ENCODE results near the gene TNFRSF14.

Gene TNFRSF14

DNA sequence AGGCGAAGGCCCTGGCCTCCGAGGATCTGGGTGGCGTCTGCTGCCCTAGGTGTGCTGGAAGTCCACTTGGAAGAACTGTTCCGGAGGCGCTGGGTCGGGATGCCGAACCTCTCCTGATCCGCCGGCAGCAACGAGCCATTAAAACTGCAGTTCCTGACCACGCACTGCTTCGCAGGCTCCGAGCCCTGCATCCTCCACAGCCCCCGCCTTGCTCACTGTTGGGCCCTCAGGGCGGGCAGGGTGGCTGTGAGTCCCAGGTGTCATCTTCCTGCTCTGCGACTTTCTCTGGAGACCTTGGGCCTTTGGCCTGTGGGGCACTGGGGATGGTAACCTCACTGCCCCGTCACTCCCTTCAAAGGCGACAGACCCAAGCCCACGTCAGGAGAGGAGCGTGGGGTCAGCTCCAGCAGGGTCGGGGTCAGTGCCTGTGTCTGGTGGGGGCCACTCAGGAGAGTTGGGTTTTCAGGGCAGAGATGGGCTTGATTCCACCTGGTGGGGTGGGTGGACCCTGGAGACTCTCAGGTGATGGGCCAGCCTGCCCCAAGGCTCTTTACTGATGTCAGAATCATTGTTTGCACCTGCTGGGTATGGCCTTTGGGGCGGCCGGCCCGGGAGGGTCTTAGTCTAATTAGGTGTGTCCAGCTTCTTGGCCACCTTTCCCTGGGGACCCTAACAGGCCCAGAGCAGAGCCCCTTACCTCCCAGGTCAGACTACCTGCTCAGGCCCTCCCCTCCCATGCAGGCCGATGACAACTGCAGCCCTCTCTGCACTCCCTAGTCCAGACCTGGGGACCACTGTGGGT lies 33.5 kb downstream of the TNFRSF14 start:
- no peak for DNase-seq

DNA sequence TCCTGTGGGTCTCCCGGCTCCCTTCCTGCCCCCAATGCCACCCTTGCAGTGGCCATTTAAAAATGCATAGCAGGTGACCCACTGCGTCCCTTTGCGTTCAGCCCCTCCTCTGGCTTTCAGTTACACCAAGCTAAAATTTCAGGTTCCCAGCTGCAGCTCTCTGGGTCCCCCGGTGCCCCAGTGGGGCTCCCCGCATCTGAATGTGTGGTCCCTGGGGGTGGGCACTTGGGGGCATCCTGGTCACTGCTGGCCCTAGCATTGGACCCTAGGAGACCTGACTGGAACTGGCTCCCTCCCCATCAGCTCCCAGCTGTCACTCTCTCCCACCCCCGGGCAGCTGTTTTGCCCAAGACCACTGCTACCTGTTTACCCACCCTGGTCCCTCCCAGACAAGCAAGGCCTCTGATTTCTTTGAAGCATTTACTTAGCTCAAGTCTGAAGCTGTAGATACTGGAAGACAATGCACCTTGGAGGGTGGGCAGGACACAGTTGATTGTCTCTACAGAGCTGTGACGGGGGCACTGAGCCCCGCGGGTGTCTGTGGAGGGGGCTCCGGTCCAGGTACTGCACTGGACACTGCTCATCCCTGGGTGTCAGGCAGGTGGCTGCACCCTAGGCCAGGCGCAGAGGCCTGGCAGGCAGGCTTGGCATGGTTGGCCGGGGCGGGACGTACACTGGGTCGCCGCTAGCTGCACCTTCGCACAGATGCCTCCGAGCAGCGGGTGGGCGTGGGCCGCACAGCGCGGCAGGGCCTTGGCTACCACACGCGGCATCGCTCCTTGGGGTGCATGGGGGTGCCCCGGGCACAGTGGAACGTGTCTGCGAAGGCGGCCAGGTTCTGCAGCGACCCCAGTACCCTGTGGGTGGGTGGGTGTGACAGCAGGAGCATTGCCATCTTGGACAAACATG lies 34.3 kb downstream of the TNFRSF14 start:
- DNase-seq: no peak

DNA sequence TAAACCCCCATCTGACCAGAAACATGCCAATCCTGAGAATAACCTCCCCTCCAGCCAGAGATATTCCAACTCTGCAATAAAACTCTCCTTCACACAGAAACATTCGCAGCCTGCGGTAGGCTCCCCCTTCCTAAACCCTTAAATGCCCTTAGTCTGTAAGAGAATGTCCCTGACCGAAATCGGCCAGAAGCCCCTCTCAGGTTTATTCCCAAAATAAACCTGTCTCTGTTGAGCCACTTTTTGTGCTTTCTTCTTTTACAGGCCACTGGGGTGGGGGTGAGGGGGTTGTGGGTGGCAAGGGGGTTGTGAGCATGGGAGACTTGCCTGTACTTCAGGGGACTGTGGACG lies 35.0 kb downstream of the TNFRSF14 start:
- DNase-seq: no peak

DNA sequence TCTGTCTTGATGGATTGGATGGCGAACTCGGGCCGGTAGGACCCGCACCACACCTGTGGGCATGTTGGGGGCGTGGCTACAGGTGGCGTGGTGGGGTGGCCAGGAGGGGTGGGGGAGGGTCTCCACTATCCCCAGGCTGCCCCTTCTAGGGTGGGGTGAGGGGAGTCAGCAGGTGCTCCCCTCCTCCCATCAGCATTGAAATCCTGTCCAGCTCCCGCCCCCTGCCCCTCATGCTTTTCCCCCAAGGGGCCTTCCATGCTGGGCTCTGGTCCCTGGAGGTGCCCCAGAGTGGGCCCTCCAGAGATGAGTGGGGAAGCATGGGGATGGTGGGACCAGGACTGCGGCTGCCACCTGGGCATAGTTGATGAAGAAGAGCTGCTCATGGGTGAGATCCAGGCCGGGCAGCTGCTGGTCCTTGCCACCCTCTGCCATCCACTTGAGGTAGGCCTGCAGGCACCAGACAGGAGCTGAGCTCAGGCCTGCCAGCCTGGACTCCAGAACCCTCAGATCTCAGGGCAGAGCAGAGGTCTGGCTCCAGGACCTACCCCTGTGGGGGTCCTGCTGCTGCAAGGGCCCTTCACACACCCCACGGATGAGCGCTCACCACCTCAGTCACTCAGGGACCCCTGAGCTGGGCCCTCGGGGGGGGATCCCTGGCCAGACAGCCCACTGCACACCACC lies 35.5 kb downstream of the TNFRSF14 start:
- DNase-seq: no peak

DNA sequence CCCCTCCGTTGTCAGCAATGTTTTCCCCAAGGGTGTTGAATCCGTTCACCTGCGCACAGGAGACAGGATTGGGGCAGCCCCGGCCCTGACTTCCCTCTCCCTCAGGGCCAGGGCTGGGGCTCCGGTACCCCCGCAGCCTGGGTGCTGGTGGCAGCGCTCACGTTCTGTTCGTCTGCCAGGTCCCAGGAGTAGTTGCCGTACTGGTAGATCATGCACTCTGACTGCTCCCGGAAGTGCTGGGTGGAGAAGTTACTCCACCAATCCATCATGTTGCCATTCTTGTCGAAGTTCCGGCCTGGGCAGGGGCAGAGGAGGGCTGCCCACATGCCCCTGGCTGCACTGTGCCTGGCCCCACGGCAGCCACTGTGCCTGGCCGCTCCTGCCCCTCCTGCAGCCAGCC lies 36.5 kb downstream of the TNFRSF14 start:
- DNase-seq: no peak

DNA sequence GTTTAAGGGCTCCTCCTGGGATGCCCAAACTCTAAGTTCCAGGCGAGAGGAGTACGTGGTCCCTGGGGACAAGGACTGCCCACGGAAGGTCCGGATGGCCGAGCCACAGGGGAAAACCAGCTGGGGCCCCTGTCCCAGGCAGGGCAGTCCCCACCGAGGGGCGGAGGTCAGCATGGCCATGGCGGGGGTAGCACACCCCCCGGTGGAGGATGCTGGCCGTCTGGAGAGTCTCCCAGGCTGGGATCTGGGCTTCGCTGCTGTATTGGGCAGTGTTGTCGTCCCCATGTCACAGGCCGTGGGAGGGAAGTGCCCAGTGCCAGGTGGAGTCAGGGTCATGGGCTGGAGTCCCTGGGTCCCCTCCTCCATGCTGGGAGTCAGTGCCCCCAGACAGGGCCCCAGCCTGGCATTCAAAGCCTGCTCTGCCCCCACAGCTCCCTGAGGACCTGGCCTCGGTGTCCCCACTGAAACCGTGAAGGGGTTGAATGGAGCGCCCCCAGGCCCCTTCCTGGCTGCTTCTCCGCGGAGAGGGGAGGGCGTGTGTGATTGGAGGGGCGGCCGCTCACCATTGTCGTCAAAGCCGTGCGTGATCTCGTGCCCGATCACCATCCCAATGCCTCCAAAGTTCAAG lies 37.2 kb downstream of the TNFRSF14 start:
- no peak for DNase-seq

DNA sequence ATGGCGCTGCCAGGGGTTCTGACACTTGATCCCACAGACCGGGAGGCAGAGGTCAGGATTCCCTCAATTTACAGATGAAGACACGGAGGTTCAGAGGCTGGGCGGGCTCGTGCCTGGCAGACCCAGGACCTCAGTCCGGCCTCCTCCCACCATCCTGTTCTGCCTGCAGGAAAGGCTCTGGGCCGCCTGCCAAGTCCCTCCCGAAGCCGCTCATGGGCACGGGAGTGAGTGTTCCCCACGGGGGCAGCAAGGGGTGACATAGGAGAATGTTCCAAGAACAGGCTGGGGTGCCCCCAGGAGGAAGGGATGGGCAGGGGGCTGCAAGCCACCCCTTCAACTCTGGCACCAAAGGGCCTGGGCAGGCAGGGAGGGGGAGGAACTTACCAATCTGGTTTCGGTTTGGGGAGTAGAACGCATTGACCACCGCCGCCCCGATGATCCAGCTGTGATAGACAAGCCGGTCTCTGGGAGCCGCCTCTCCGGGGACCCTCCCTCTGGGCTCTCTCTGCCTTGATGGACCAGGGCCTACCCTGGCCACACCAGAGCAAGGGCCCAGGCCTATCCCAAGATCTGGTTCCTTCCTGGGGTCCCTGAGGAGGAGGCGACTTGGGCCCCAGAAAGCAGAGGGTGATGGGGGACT lies 38.0 kb downstream of the TNFRSF14 start:
- DNase-seq: no peak

DNA sequence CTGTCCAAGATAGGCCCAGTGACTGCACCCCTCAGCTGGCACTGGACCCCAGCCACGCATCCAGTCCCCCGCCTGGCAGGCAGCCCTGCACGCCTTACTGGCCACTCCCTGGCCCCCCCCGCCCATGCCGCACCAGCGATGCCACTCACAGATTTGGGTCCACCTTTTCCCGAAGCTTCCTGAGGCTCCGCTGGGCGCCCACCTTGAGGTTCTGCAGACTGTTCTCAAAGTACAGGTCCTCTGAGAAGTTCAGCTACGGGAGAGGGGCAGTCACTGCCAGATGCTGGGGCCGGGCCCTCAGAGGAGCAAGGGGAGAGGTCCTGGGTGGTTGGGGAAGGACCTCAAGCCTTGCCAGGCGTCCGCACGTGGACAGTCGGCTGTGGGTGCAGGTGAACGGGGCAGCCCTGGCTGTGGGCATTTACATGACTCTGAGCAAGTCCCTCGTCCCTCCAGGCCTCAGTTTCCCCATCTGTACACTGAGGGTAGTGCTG lies 38.5 kb downstream of the TNFRSF14 start:
- no peak for DNase-seq

DNA sequence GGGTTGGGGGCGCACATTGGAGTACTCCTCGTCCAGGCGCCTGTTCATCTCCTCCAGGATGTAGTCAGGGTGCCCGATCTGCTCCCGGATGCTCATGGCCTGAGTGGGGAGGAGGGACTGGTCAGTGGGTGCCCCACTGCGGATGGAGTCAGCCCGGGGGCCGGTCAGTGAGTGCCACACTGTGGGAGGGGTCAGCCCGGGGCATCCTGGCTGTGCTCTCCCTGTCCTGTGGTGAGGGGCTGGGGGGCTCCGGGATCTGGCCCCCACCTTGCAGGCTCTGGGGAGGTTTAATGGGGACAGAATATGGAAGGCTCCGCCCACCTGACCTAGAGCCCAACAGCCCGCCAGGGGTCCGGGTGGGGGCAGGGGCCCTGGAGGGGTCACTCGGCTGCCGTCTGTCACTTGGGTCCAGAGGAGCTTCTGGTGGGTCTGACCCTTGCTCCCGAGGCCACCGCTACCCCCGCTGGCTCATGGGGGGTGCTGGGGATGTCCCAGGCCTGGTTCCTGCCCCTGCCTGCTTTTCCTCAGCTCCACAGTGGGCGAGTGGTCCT lies 39.2 kb downstream of the TNFRSF14 start:
- DNase-seq: no peak

DNA sequence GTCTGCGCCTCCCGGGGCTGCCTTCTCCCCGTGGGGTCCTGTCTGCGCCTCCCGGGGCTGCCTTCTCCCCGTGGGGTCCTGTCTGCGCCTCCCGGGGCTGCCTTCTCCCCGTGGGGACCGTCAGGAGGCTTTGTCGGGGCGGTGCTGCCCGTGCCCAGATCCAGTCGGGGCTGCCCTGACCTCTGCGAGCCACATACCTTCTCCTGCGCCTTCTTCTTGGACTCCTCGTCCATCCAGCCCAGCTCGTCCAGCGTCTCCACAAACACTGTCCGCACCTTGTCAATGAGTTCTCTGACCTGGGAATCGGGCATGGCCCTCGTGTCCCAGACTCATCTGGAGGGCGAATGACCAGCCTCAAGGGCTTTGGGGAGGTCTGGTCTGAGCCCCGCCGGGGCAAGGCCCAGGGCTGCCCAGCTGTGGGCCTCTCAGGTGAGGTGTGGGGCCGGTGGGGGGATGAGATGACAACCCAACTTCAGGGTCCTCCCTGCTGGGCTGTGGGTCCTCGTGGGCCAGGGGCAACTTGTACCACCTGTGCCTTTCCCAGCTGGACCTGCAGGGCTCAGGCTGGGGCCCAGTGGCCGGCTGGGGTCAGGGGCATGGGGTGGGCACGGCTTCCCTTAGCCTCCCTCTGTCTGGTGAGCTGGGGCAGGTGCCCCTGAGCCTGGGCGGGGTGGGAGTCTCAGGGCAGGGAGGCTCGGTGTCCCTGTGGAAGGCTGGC lies 39.8 kb downstream of the TNFRSF14 start:
- DNase-seq: no peak

DNA sequence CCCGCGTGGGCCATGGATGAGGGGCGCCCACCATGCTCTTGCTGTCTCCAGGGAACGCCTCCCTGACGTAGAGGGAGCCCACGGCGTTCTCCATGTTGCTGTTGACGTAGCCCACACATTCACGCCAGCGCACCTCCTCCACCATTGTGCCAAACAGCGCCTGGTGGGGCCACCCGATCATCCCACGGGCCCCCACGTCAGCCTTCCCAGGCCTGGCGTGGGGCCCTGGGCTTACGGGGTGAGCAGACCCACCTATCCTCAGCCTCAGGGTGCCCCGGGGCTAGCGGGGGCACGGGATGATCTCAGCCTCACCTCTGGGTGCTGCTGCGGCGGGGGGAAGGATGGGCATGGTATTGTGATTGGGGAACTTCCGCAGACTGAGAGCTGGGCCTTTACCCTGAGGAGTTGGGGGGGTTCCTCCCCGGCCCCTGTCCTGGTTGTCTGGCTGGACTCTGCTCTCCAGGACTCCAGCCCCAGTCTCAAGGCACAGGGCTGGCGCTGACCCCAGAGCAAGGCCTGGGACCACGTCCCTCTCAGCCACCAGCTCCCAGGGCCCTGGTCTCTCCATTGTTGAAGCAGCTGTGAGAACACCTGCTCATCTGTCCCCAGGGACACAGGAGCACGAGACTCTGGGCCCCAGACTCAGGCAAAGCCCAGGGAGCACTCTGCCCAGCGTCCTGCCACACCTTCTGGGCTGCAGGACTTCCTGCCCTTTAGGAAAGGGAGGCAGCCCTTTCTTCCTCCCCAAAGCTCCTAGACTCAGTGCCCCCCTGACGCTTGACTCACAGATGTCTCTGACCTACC lies 40.6 kb downstream of the TNFRSF14 start:
- DNase-seq: no peak

DNA sequence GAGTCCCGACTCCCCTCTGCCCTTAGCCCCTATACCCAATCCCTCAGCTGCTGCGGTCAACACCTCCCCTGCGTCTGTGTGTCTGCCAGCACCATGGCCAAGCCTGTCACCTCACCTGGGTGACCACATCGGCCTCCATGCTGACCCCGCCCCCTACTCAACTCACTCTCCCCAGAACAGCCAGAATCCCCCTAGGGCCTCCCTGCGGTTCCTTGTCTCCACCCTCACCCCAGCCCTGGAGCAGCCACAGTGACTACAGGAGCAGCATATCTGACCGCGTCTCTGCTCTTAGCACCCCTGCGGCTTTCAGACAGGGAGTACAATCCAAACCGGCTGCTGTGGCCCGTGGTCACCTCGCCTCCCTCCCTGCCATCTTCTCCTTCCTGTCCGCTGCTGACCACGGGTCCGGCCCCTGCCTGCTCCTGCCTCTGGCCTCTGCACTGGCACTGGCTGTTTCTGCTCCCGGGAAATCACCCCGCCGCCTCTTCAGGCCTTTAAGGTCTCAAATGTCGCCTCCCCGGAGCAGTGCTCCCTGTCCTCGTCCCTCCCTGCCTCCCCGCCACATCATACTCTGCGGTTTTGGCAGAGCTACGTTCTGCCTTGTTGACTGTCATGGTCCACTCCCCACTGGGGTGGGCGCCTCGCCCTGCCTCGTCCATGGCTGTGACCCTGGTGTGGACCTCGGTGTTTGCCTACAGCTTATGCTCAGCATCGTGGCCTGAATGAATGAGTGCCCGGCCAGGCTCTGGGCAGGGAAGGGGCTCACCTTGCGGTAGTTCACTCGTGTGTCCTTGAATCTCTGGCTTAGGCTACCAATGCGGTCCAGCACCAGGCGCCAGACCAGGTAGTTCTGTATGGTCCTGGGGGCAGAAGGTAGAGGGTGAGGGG lies 41.5 kb downstream of the TNFRSF14 start:
- DNase-seq: no peak

DNA sequence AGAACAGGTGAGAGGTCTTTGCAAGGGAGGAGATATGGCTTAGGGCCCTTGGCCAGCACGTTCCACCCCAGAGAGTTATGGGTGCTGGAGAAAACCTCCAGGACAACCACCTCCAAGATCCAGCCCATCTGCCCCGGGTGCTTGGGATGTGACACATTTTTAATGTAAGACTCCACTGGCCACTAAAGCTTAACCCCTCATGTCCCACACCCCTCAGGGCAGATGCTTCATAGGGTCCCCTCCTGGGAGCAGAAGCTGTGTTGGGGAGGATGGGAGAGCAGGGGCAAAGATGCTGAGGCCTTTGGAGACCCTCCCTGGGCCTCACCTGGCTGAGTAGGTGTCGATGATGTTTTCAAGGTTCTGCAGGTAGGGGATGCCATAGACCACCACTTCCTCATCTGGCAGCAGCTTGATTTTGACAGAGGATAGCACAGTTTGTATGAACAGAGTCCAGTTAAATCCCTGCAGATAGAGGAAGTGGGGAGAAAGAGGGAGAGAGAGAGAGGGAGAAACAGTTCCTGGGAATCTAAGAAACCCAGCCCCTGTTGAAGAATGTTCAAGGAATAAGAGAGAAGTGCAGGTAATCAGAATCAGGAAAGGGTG lies 42.3 kb downstream of the TNFRSF14 start:
- DNase-seq: no peak

DNA sequence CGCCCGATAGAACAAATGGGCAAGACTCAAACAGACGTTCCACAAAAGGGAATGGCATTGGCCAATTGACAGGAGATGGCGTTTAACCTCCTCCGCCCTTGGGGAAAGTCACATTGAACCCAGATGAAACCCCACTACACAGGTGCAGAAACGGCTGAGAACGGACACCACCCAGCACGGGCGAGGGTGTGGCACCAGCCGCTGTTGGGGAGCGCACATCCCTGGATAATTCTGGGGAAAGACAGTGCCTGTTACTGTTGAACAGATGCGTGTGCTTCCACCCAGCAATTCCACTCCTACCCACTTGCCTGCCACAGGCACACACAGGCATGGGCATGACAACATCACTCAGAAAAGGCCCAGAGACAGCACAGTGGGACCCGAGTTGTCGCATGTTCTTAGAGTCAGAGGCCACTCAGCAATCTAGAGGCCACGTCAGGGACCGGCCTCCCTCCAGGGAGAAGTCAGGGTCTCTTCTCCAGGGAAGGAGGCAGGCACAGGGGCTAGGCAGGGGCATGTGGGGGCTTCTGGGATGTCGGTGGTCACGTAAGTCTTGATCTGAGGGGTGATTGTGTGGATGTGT lies 45.6 kb downstream of the TNFRSF14 start:
- no peak for DNase-seq

DNA sequence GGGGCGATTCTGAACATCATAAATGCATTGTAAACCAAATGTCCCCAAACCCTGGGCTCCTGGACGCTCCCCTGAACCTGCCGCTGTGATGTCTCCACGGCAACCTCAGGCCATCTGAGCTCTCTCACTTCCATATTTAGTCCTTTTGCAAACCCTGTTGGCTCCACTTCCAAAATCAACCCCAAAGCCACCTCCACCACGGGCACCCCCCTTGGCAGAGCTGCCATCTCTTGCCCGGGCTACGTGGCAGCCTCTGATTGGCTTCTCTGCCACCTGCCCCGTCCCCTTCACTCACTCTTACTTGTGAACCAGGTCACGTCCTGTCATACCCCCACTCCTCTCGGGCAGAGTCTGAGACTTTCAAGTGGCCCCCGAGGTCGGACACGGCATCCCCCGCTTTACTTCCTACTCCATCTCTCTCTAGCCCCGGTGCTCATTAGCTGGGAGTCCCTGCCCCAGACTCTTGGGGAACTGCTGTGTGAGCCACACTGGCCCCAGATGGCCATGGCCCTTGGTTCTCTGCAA lies 46.2 kb downstream of the TNFRSF14 start:
- no peak for DNase-seq

DNA sequence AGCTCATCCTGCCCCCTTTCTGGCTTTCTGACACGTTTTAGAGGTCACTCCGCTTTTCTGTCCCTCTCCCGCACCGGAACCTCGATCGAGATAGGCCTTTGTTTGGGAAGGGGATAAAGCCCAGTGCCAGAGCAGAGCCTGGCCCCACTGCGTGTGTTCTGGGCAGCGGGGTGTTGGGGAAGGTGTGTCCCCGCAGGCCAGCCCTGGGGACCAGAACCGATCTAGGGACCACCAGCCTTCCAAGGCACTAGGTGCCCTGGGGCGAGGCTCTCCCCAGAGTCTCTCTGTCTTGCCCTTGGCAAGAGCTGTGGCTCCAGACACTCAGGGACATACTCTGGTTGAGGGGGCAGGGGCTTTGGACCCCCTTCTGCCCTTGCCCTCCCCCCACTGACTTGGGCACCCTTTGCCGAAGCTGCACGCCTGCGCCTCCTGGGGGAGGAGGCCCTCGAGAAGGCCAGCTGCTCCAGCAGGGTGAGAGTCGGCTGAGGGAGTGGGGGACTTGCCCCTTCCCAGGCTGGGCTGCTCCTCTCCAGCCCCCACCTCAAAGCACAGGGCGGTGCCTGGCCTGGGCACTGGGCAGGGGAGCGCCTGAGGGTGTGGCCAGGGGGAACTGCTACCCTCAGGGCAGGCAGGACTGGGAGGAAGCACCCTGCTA lies 46.8 kb downstream of the TNFRSF14 start:
- no peak for DNase-seq

DNA sequence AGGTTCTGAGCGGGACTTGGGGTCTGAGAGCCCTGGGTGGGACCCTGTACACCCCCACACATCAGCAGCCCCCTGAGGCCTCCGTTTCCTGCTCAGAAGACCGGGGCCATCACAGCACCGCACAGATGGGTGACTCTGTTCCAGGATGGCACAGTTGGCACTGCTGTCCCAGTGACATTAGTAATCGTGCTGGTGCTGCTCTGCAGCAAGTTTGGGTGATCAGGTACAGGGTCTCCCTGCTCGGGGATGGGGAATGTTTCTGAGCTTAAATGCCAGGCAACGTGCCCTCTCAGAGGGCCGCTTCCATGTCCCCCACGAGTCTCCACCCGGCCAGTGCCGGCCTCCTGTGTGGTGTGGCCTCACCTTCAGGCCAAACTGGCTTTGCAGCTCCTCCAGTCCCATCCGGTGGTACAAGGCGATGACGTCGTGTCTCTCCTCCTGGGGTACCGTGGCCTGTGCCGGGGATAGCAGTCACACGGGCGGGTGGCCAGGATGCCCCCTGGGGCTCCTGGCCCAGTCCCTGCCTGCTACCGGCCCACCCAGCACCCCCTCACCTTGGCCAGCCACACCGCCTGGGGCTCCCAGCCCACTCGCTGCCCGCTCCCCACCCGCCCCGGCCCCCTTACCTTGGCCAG lies 47.5 kb downstream of the TNFRSF14 start:
- DNase-seq: no peak

All from activated CD4-positive, alpha-beta T cell treated with anti-CD3 and anti-CD28 coated beads for 1 hour (primary cell).